ENCODE data around the gene TTLL10. TPM values are rescaled to one million over a fixed set of nuclear protein-coding genes. Genes with fewer than 3 reads are reported as not detected.

Gene TTLL10
- total RNA-seq, 1 donor from 2014 or later = not detected

- Histone ChIP-seq H3K36me3 (ENCODE audit: insufficient read depth, low read length) (no peaks in the 10 kb centered on the region), H3K4me1 (ENCODE audit: insufficient read depth, low read length) (no peaks in the 10 kb centered on the region), H3K4me2 (ENCODE audit: low read length) (no peak overlapping the region), H3K4me3 (ENCODE audit: insufficient read depth, low read depth, low read length) (no peak overlapping the region), H3K9me3 (ENCODE audit: insufficient read depth, low read depth, low read length) (no peaks in the 10 kb centered on the region), H2AFZ (ENCODE audit: low read depth, low read length) (no peak overlapping the region), H3K27me3 (ENCODE audit: insufficient read depth, low read length) (no peaks in the 10 kb centered on the region), H3K79me2 (ENCODE audit: insufficient read depth, low read length) (no peaks in the 10 kb centered on the region), H4K20me1 (ENCODE audit: insufficient read depth, low read length) (no peaks in the 10 kb centered on the region), H3K27ac (ENCODE audit: low read depth, low read length) (no peak overlapping the region), H3K9ac (ENCODE audit: low read length) (no peak overlapping the region)
- Mint-ChIP-seq H3K27me3 (ENCODE audit: low read depth, unreplicated experiment) (peaks cover 20% of the 10 kb centered on the region), H3K27ac (ENCODE audit: unreplicated experiment) (no peak overlapping the region), H3K36me3 (ENCODE audit: low read depth, unreplicated experiment) (no peaks in the 10 kb centered on the region), H3K9me3 (ENCODE audit: unreplicated experiment) (no peaks in the 10 kb centered on the region), H3K4me3 (ENCODE audit: unreplicated experiment) (no peak overlapping the region), H3K4me1 (ENCODE audit: low read depth, unreplicated experiment) (no peaks in the 10 kb centered on the region)
- DNase-seq (ENCODE audit: low read depth) = no peak
- no peak for FAIRE-seq
- TF ChIP-seq EZH2 (IDR thresholded peaks at IDR 0.05; ENCODE audit: insufficient read depth, low read length) (no peak), CTCF (IDR thresholded peaks at IDR 0.05; ENCODE audit: insufficient read depth, low read depth, low read length) (no peak)
Measured at GRCh38 chr1:1143636-1144035, 30.0 kb upstream of the TTLL10 start.

DNA sequence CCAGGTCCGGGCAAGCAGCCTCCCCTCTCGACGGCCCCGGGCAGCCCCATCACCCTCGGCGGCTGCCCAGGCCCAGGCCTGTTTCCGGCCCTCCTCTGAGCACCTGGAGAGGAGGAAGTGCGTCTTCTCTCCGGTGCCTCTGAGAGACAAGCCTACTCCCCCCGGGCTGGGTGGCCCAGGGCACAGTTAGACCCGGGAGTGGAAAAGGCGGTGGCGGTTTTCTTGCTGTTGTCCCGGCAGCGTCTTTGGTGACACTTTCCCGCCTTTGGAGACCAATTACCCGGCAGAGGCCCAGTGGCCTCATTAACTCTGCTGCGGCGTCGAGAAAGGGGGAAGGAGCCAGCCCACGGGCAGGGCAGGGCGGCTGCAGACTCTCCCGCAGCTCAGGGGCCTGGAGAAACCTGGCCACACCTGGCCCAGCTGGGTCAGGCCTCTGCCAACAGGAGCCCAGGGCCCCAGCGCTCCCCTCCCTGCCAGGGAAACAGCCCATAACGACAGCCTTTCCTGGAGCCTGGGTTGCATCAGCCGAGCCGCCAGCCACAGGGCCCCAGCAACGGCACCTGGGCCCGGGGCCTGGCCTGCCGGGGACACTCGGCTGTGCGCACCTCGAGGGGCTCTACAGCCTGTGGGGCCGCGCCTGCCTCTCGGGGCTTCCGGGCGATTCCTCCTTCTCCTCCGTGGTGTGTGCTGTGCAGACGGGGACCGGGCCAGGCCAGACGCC lies 29.4 kb upstream of the TTLL10 start:
- H2AFZ ChIP-seq (ENCODE audit: low read depth, low read length) = no peak overlapping the region
- FAIRE-seq (no peak), DNase-seq (ENCODE audit: low read depth) (no peak)
- H3K4me1 ChIP-seq (ENCODE audit: insufficient read depth, low read length) = no peaks in the 10 kb centered on the region
- H3K4me2 ChIP-seq (ENCODE audit: low read length) = no peak overlapping the region
- no peaks in the 10 kb centered on the region for H3K27me3 ChIP-seq (ENCODE audit: insufficient read depth, low read length)
- TF ChIP-seq CTCF (IDR thresholded peaks at IDR 0.05; ENCODE audit: insufficient read depth, low read depth, low read length) = no peak
- no peak for TF ChIP-seq EZH2 (IDR thresholded peaks at IDR 0.05; ENCODE audit: insufficient read depth, low read length)
- H3K9me3 ChIP-seq (ENCODE audit: insufficient read depth, low read depth, low read length) = no peaks in the 10 kb centered on the region
- no peaks in the 10 kb centered on the region for H3K36me3 ChIP-seq (ENCODE audit: insufficient read depth, low read length)
- H3K27ac Mint-ChIP-seq (ENCODE audit: unreplicated experiment) = no peak overlapping the region
- no peak overlapping the region for H3K4me3 ChIP-seq (ENCODE audit: insufficient read depth, low read depth, low read length)
- H3K4me1 Mint-ChIP-seq (ENCODE audit: low read depth, unreplicated experiment) = no peaks in the 10 kb centered on the region
- H3K79me2 ChIP-seq (ENCODE audit: insufficient read depth, low read length) = no peaks in the 10 kb centered on the region
- no peaks in the 10 kb centered on the region for H4K20me1 ChIP-seq (ENCODE audit: insufficient read depth, low read length)
- H3K9ac ChIP-seq (ENCODE audit: low read length) = no peak overlapping the region
- H3K36me3 Mint-ChIP-seq (ENCODE audit: low read depth, unreplicated experiment) = no peaks in the 10 kb centered on the region
- H3K4me3 Mint-ChIP-seq (ENCODE audit: unreplicated experiment) = no peak overlapping the region
- peaks cover 22% of the 10 kb centered on the region for H3K27me3 Mint-ChIP-seq (ENCODE audit: low read depth, unreplicated experiment)
- no peak overlapping the region for H3K27ac ChIP-seq (ENCODE audit: low read depth, low read length)
- H3K9me3 Mint-ChIP-seq (ENCODE audit: unreplicated experiment) = no peaks in the 10 kb centered on the region

GRCh38 chr1:1144843-1145546 lies 28.7 kb upstream of the TTLL10 start:
- no peak overlapping the region for H3K4me3 ChIP-seq (ENCODE audit: insufficient read depth, low read depth, low read length)
- no peaks in the 10 kb centered on the region for H3K9me3 ChIP-seq (ENCODE audit: insufficient read depth, low read depth, low read length)
- no peaks in the 10 kb centered on the region for H3K79me2 ChIP-seq (ENCODE audit: insufficient read depth, low read length)
- TF ChIP-seq CTCF (IDR thresholded peaks at IDR 0.05; ENCODE audit: insufficient read depth, low read depth, low read length) (no peak), EZH2 (IDR thresholded peaks at IDR 0.05; ENCODE audit: insufficient read depth, low read length) (no peak)
- Mint-ChIP-seq H3K4me3 (ENCODE audit: unreplicated experiment) (no peak overlapping the region), H3K27me3 (ENCODE audit: low read depth, unreplicated experiment) (peaks cover 22% of the 10 kb centered on the region), H3K4me1 (ENCODE audit: low read depth, unreplicated experiment) (no peaks in the 10 kb centered on the region), H3K36me3 (ENCODE audit: low read depth, unreplicated experiment) (no peaks in the 10 kb centered on the region), H3K9me3 (ENCODE audit: unreplicated experiment) (no peaks in the 10 kb centered on the region), H3K27ac (ENCODE audit: unreplicated experiment) (no peak overlapping the region)
- no peak overlapping the region for H3K9ac ChIP-seq (ENCODE audit: low read length)
- H3K27ac ChIP-seq (ENCODE audit: low read depth, low read length) = no peak overlapping the region
- no peaks in the 10 kb centered on the region for H4K20me1 ChIP-seq (ENCODE audit: insufficient read depth, low read length)
- H3K27me3 ChIP-seq (ENCODE audit: insufficient read depth, low read length) = no peaks in the 10 kb centered on the region
- FAIRE-seq (no peak), DNase-seq (ENCODE audit: low read depth) (no peak)
- H3K36me3 ChIP-seq (ENCODE audit: insufficient read depth, low read length) = no peaks in the 10 kb centered on the region
- no peak overlapping the region for H3K4me2 ChIP-seq (ENCODE audit: low read length)
- no peaks in the 10 kb centered on the region for H3K4me1 ChIP-seq (ENCODE audit: insufficient read depth, low read length)
- no peak overlapping the region for H2AFZ ChIP-seq (ENCODE audit: low read depth, low read length)

All from astrocyte (in vitro differentiated cells and primary cell).